SKM-1 (cell line): ENCODE results near the gene HAUS7.
"Not testable (repeated sequence)": the region's sequence is repeated elsewhere in the genome, so short reads cannot be mapped to it uniquely, and the experiment has no call there.

Experiments
- DNase-seq: peaks from one replicate; lab custom pipeline; 2025; ENCODE audit not compliant: unreplicated experiment; lab: John Stamatoyannopoulos, UW

The HAUS7 gene

GRCh38 chrX:153411255-153411987 is 59.0 kb downstream of the HAUS7 start, which contains the start of gene ZFP92:
ZFP92 (plus strand) TSS chrX:153411472; CDS start chrX:153418323, 6,851 bp downstream.
- DNase-seq = no peak

GRCh38 chrX:153410888-153411254 is 59.5 kb downstream of the HAUS7 start:
- no peak for DNase-seq

- DNase-seq = no peak
Observed at GRCh38 chrX:153410373-153410772, 60.0 kb downstream of the HAUS7 start.

- DNase-seq = no peak
Observed at GRCh38 chrX:153409414-153410101, 60.8 kb downstream of the HAUS7 start.

- DNase-seq = no peak
Observed at GRCh38 chrX:153408871-153409351, 61.5 kb downstream of the HAUS7 start.

GRCh38 chrX:153408221-153408721 is 62.1 kb downstream of the HAUS7 start:
- DNase-seq = no peak

GRCh38 chrX:153407736-153408135 is 62.6 kb downstream of the HAUS7 start:
- no peak for DNase-seq

GRCh38 chrX:153406903-153407302 is 63.5 kb downstream of the HAUS7 start:
- DNase-seq = no peak

GRCh38 chrX:153406011-153406410 is 64.4 kb downstream of the HAUS7 start:
- no peak for DNase-seq

GRCh38 chrX:153405426-153405825 is 65.0 kb downstream of the HAUS7 start:
- DNase-seq = no peak

GRCh38 chrX:153404333-153404732 is 66.0 kb downstream of the HAUS7 start:
- not testable (repeated sequence) for DNase-seq

- DNase-seq = no peak
Observed at GRCh38 chrX:153401133-153401764, 69.1 kb downstream of the HAUS7 start, which contains the start of gene PNMA6E. PNMA6E (minus strand) TSS chrX:153401350; CDS start chrX:153398849, 2,501 bp downstream.

- peak; percentile 38 for DNase-seq
Observed at GRCh38 chrX:153400146-153401132, 69.9 kb downstream of the HAUS7 start.

GRCh38 chrX:153398275-153398960 is 72.0 kb downstream of the HAUS7 start:
- DNase-seq = no peak
